GM23248 (cell line): ENCODE measurements around the gene TIMP3. TPM values are rescaled to one million over a fixed set of nuclear protein-coding genes. Genes with fewer than 3 reads are reported as not detected.

Source experiments
- DNase-seq: peaks from one replicate; pipeline ENCODE4 v3.0.0-alpha.2; 2015
- H2AFZ ChIP-seq: fragments of 200-600 bp; sonication (generic); 2 replicates; pipeline ENCODE4 v1.6.1; 2016; ENCODE audit warnings: antibody characterized with exemption
- H3F3A ChIP-seq: fragments of 200-600 bp; sonication (generic); 2 replicates; pipeline ENCODE4 v1.6.1; 2016; ENCODE audit warnings: mild to moderate bottlenecking, antibody characterized with exemption, mixed run types; ENCODE audit not compliant: insufficient read depth
- H3K27ac ChIP-seq: fragments of 200-600 bp; sonication (generic); 2 replicates; pipeline ENCODE4 v1.5.1; 2016; ENCODE audit warnings: mild to moderate bottlenecking
- H3K27me3 ChIP-seq: fragments of 200-600 bp; sonication (generic); replicated peaks from 2 replicates; pipeline ENCODE4 v1.6.1; 2016; ENCODE audit warnings: mild to moderate bottlenecking; ENCODE audit not compliant: insufficient read depth
- H3K36me3 ChIP-seq: fragments of 200-600 bp; sonication (generic); 2 replicates; pipeline ENCODE4 v1.6.1; 2016; ENCODE audit warnings: low read depth, mild to moderate bottlenecking
- H3K4me1 ChIP-seq: fragments of 200-600 bp; sonication (generic); 2 replicates; pipeline ENCODE4 v1.6.1; 2016; ENCODE audit warnings: mild to moderate bottlenecking; ENCODE audit not compliant: insufficient read depth
- H3K4me2 ChIP-seq: fragments of 200-600 bp; sonication (generic); one replicate; pipeline ENCODE4 v1.6.1; 2016; ENCODE audit warnings: mild to moderate bottlenecking; ENCODE audit not compliant: unreplicated experiment
- H3K4me3 ChIP-seq: fragments of 200-600 bp; sonication (generic); 2 replicates; pipeline ENCODE4 v1.5.1; 2016; ENCODE audit warnings: mild to moderate bottlenecking
- H3K79me2 ChIP-seq: fragments of 200-600 bp; sonication (generic); 2 replicates; pipeline ENCODE4 v1.6.1; 2016; ENCODE audit warnings: mild to moderate bottlenecking; ENCODE audit not compliant: insufficient read depth
- H3K9ac ChIP-seq: fragments of 200-600 bp; sonication (generic); 2 replicates; pipeline ENCODE4 v1.6.1; 2016; ENCODE audit warnings: mild to moderate bottlenecking
- H3K9me2 ChIP-seq: fragments of 200-600 bp; sonication (generic); 2 replicates; pipeline ENCODE4 v1.6.1; 2016; ENCODE audit warnings: mixed run types, mild to moderate bottlenecking, moderate library complexity; ENCODE audit not compliant: insufficient read depth
- H3K9me3 ChIP-seq: fragments of 200-600 bp; sonication (generic); one replicate; pipeline ENCODE4 v1.6.1; 2017; ENCODE audit warnings: low read depth
- H4K20me1 ChIP-seq: fragments of 200-600 bp; sonication (generic); 2 replicates; pipeline ENCODE4 v1.6.0; 2016; ENCODE audit not compliant: insufficient read depth
- EZH2 ChIP-seq: fragments of 200-600 bp; sonication (generic); IDR thresholded peaks from 2 replicates; pipeline ENCODE4 v1.6.1; 2018; ENCODE audit warnings: antibody characterized with exemption, mild to moderate bottlenecking; ENCODE audit not compliant: insufficient read depth, poor library complexity, severe bottlenecking
- EZH2phosphoT487 ChIP-seq: fragments of 200-600 bp; sonication (generic); IDR thresholded peaks from 2 replicates; pipeline ENCODE4 v1.6.1; 2018; ENCODE audit warnings: antibody characterized with exemption, moderate library complexity, mild to moderate bottlenecking, low read depth; ENCODE audit not compliant: insufficient read depth
- WGBS, 2 experiments: methylation state at CpG; one replicate each; pipeline ENCODE4 v1.1.6; 2015 to 2017; ENCODE audit warnings: low lambda C conversion rate in 2 of 2, low coverage in 1 of 2; ENCODE audit errors: missing lambda C conversion rate in 2 of 2; 5-methylcytosine and 5-hydroxymethylcytosine counted together
- in situ Hi-C: fragments of 300-500 bp; cut with MboI; formaldehyde crosslinking; loops from 2 replicates; pipeline ENCODE4 v1.15.0; 2020
- polyA plus RNA-seq: library from polyadenylated mRNA; unstranded; fragments of >200 nt; fragmentation: Nextera tagmentation; extraction: Ambion mirVana; gene quantifications from 2 replicates; pipeline ENCODE4 v1.2.1, GENCODE V29; 2016
- total RNA-seq: library from RNA; depleted of rRNA; stranded (reverse); fragments of >200 nt; shearing (Covaris generic); gene quantifications from 2 replicates; pipeline ENCODE4 v1.2.3, GENCODE V29; 2014

Gene TIMP3
- total and polyA plus RNA-seq, 2 experiments from 2014 or later, result 1,254 to 1,465 TPM

- in situ Hi-C loops, result no loop called here
- peak; percentile 60 for DNase-seq
- Histone ChIP-seq H3K27ac (no peak overlapping the region), H3K4me1 (no peaks in the 10 kb centered on the region), H3F3A (no peaks in the 10 kb centered on the region), H3K9me3 (no peaks in the 10 kb centered on the region), H3K4me2 (no peak overlapping the region), H2AFZ (no peak overlapping the region), H3K4me3 (no peak overlapping the region), H3K79me2 (no peaks in the 10 kb centered on the region), H3K27me3 (peaks cover 41% of the 10 kb centered on the region), H3K9ac (no peak overlapping the region), H3K9me2 (no peaks in the 10 kb centered on the region), H3K36me3 (no peaks in the 10 kb centered on the region), H4K20me1 (no peaks in the 10 kb centered on the region)
- TF ChIP-seq EZH2 (no peak), EZH2phosphoT487 (no peak)
- WGBS, 2 experiments, result 53 to 57% methylated on average over 2 of the region's 2 CpGs
These were observed 78.6 kb downstream of the TIMP3 start for GRCh38 chr22:32880061-32880460.

DNA sequence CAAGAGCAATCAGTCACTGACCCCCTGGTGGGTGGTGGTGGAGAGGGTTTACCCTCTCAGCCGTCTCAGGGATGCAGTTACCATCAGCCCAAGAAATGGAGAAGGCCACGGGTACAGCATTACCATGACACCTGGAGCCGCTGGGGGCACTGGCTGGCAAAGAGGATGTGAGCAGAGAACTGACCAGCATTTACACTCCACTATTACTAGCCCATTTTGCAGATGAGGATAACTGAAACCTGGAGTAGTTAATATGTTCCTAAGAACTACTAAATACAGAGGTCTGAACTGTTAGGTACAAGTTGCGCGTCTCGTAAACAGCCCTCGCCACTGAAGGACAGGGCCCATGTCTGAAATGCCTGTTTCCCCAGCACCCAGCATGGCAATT lies 79.0 kb downstream of the TIMP3 start:
- TF ChIP-seq EZH2 (no peak), EZH2phosphoT487 (no peak)
- no peak overlapping the region for H3K4me3 ChIP-seq
- no peaks in the 10 kb centered on the region for H3K36me3 ChIP-seq
- no peaks in the 10 kb centered on the region for H4K20me1 ChIP-seq
- H3K79me2 ChIP-seq, result no peaks in the 10 kb centered on the region
- no peak overlapping the region for H3K9ac ChIP-seq
- no peaks in the 10 kb centered on the region for H3K9me3 ChIP-seq
- in situ Hi-C loops, result no loop called here
- peaks cover 40% of the 10 kb centered on the region for H3K27me3 ChIP-seq
- no peak overlapping the region for H2AFZ ChIP-seq
- WGBS, 2 experiments, result 85 to 89% methylated on average over 7 of the region's 7 CpGs
- no peaks in the 10 kb centered on the region for H3K9me2 ChIP-seq
- no peak overlapping the region for H3K4me2 ChIP-seq
- no peak overlapping the region for H3K27ac ChIP-seq
- no peak for DNase-seq
- H3F3A ChIP-seq, result no peaks in the 10 kb centered on the region
- no peaks in the 10 kb centered on the region for H3K4me1 ChIP-seq

GRCh38 chr22:32880893-32881596 lies 79.5 kb downstream of the TIMP3 start:
- Histone ChIP-seq H3K4me2 (no peak overlapping the region), H3F3A (no peaks in the 10 kb centered on the region), H2AFZ (no peak overlapping the region), H3K9me2 (no peaks in the 10 kb centered on the region), H3K9me3 (no peaks in the 10 kb centered on the region), H4K20me1 (no peaks in the 10 kb centered on the region), H3K9ac (no peak overlapping the region), H3K4me3 (no peak overlapping the region), H3K36me3 (no peaks in the 10 kb centered on the region), H3K27ac (no peak overlapping the region), H3K79me2 (no peaks in the 10 kb centered on the region), H3K4me1 (no peaks in the 10 kb centered on the region), H3K27me3 (peaks cover 35% of the 10 kb centered on the region)
- DNase-seq, result no peak
- no peak for TF ChIP-seq EZH2phosphoT487
- no peak for TF ChIP-seq EZH2
- 64 to 68% methylated on average over 20 of the region's 20 CpGs for WGBS, 2 experiments
- in situ Hi-C loops, result no loop called here

DNA sequence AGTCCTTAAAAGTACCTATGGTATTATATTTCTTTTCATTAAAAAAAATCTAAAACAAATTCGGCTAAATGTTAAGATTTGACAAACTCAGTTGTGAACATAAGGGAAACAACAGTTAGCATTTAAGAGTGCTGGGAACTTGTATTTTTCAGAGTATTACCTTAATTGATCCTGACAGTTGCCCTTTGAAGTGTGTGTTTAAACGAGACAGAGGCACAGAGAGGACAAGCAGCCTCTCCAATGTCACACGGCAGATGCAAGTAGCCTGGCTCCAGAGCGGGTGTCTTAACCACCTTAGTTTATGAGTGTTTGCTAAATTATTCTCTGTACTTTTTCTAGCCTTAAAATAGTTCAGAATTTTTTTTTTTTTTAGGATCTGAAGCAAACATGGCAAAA lies 80.9 kb downstream of the TIMP3 start:
- TF ChIP-seq EZH2phosphoT487 (no peak), EZH2 (no peak)
- Histone ChIP-seq H2AFZ (no peak overlapping the region), H3K9me3 (no peaks in the 10 kb centered on the region), H3K9ac (no peak overlapping the region), H4K20me1 (no peaks in the 10 kb centered on the region), H3F3A (no peaks in the 10 kb centered on the region), H3K36me3 (no peaks in the 10 kb centered on the region), H3K27me3 (peaks cover 33% of the 10 kb centered on the region), H3K4me3 (no peak overlapping the region), H3K4me1 (no peaks in the 10 kb centered on the region), H3K9me2 (no peaks in the 10 kb centered on the region), H3K27ac (no peak overlapping the region), H3K79me2 (no peaks in the 10 kb centered on the region), H3K4me2 (no peak overlapping the region)
- in situ Hi-C loops, result no loop called here
- 61 to 69% methylated on average over 4 of the region's 4 CpGs for WGBS, 2 experiments
- DNase-seq, result no peak
